Measurements from ENCODE around the gene SMG5. TPM values are rescaled to one million over a fixed set of nuclear protein-coding genes. Genes with fewer than 3 reads are reported as not detected.

SMG5 gene
- total RNA-seq, 1 donor from 2014 or later = 95.6 TPM

DNA sequence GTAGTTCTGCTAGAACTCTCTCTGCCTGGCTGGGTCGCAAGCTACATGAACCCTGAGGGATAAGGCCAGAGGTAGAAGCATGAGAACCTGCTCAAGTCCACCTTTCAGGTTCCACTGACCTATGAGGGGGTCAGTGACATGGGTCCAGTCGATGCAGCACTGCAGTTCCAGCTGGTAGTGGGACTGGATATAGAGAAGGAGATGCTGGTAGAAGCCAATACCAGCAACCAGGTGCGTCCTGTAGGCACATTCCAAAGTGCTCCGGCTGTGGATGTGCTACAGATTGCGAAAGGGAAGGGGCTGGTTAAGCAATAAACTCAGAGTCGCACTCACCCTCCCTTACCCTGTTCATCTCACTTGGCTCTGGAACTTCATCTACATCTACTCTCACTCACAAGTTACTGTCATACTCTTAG, 5.7 kb downstream of the SMG5 start:
- DNase-seq (ENCODE audit: low spot score) = no peak
- peaks cover 50% of the 10 kb centered on the region for H3K36me3 Mint-ChIP-seq (ENCODE audit: low read depth)
- peaks cover 1% of the 10 kb centered on the region for H3K27me3 Mint-ChIP-seq (ENCODE audit: insufficient read depth)
- H3K4me3 Mint-ChIP-seq = no peak overlapping the region
- intact Hi-C loops (cut with micrococcal nuclease) = no loop called here
- H3K4me1 Mint-ChIP-seq (ENCODE audit: low read depth) = peaks cover 21% of the 10 kb centered on the region
- H3K27ac Mint-ChIP-seq = no peak overlapping the region
- H3K9me3 Mint-ChIP-seq = no peaks in the 10 kb centered on the region

DNA sequence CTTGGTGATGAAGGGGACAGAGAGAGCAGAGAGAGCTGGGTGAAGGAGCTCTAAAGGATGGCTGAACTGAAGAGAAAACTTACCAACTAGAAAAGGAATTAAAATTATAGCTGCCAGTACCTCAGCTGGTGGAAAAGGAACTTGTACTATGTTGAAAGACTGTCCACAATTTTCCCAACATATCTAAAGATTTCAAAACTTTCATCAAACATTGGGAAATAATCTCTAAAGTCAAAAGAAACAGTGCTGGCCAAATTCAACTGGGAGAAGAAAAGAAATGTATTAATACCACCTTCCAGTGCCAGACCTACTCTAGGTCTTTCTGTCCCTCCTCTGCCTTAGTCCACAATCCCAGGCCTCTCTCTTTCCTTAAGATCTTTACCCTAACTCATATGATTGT, 6.1 kb downstream of the SMG5 start:
- Mint-ChIP-seq H3K27ac (no peak overlapping the region), H3K9me3 (no peaks in the 10 kb centered on the region), H3K27me3 (ENCODE audit: insufficient read depth) (peaks cover 1% of the 10 kb centered on the region), H3K4me1 (ENCODE audit: low read depth) (peaks cover 18% of the 10 kb centered on the region), H3K4me3 (no peak overlapping the region), H3K36me3 (ENCODE audit: low read depth) (peaks cover 53% of the 10 kb centered on the region)
- no peak for DNase-seq (ENCODE audit: low spot score)
- intact Hi-C loops (cut with micrococcal nuclease) = no loop called here

DNA sequence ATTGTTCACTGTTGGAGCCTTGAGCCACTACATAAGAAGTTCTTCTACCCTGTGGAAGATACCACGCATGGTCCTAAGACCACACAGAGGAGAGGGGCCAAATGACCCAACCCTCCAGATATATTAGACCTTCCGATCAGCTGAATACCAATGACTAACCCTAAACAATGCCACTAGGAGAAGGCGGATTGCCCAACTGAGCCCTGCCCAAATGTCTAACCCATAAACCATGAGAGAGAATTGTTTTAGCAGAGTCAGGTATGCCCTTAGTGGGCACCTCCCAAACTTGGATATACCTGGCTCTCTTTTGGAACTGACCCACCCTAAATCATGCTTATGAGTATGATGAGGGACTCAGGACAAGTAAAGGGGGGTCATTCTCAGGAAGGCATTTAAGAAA, 12.3 kb downstream of the SMG5 start:
- DNase-seq (ENCODE audit: low spot score) = no peak
- intact Hi-C loops (cut with micrococcal nuclease) = no loop called here
- Mint-ChIP-seq H3K4me3 (no peak overlapping the region), H3K27me3 (ENCODE audit: insufficient read depth) (no peaks in the 10 kb centered on the region), H3K4me1 (ENCODE audit: low read depth) (no peaks in the 10 kb centered on the region), H3K36me3 (ENCODE audit: low read depth) (peaks cover 59% of the 10 kb centered on the region), H3K9me3 (no peaks in the 10 kb centered on the region), H3K27ac (no peak overlapping the region)

DNA sequence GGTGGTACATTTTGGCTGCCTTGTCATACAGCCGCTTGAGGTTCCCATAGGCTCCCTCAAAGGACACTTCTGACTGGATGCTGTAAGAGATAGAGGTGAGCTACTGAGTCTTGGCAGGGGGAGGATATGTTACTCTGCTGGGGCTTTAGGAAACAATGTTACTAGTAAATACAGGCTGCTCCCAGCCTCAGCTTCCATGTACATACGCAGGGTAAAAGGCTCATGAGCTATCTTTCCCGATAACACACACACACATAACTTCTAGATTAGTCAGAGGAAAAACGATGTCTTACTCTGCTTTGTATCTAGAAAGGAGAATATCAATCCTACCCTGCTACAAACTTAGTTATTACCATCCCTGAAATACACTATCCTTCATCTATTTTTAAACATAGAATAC, 14.3 kb downstream of the SMG5 start:
- no peaks in the 10 kb centered on the region for H3K4me1 Mint-ChIP-seq (ENCODE audit: low read depth)

DNA sequence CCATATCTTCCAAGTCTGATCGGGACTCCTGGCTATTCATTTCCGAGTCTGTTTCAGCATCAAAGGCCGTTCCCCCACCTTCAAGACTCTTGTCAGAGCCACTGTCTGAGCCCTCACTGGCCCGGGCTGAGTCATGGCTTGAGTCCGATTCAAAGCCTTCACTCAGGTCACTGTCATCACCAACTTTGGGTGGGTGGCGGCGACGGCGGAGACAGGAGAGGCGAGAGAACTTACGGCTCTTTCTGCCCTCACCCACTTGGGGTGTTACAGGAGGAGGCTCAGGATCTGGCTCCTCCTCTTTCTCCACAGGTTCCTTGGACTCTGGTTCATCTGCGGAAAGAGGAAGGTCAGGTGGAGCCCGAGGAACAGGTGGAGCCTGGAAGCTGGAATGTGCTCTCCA, 16.6 kb downstream of the SMG5 start:
- DNase-seq (ENCODE audit: low spot score) = no peak
- peaks cover 58% of the 10 kb centered on the region for H3K36me3 Mint-ChIP-seq (ENCODE audit: low read depth)
- H3K27me3 Mint-ChIP-seq (ENCODE audit: insufficient read depth) = no peaks in the 10 kb centered on the region
- intact Hi-C loops (cut with micrococcal nuclease) = no loop called here
- no peak overlapping the region for H3K27ac Mint-ChIP-seq
- H3K4me1 Mint-ChIP-seq (ENCODE audit: low read depth) = no peaks in the 10 kb centered on the region
- no peaks in the 10 kb centered on the region for H3K9me3 Mint-ChIP-seq
- H3K4me3 Mint-ChIP-seq = no peak overlapping the region

More for the DNA sequence above, 14.3 kb downstream of the SMG5 start:
- Mint-ChIP-seq H3K4me3 (no peak overlapping the region), H3K36me3 (ENCODE audit: low read depth) (peaks cover 59% of the 10 kb centered on the region), H3K27me3 (ENCODE audit: insufficient read depth) (no peaks in the 10 kb centered on the region), H3K27ac (no peak overlapping the region), H3K9me3 (no peaks in the 10 kb centered on the region)
- DNase-seq (ENCODE audit: low spot score) = no peak
- intact Hi-C loops (cut with micrococcal nuclease) = no loop called here

DNA sequence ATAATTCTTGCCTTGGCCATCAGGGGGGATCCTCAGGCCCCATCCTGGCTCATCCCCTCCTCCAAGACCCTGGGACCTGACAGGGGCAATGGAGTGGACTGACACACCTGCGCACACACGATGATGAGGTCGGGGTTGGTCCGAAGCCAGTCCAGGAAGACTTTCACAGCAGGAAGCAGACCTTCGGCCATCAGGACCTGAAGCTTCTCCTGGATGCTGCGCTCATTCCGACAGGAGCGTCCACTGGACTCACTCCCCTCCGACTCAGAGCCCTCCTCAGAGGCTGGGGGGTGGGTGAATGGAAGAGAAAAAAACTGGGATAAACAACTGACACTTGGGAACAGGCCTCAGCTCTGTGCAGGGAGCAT, 19.4 kb downstream of the SMG5 start:
- H3K4me1 Mint-ChIP-seq (ENCODE audit: low read depth) = no peaks in the 10 kb centered on the region
- H3K27me3 Mint-ChIP-seq (ENCODE audit: insufficient read depth) = no peaks in the 10 kb centered on the region
- intact Hi-C loops (cut with micrococcal nuclease) = no loop called here
- H3K36me3 Mint-ChIP-seq (ENCODE audit: low read depth) = peaks cover 69% of the 10 kb centered on the region
- H3K27ac Mint-ChIP-seq = no peak overlapping the region
- DNase-seq (ENCODE audit: low spot score) = no peak
- H3K4me3 Mint-ChIP-seq = no peak overlapping the region
- H3K9me3 Mint-ChIP-seq = no peaks in the 10 kb centered on the region

DNA sequence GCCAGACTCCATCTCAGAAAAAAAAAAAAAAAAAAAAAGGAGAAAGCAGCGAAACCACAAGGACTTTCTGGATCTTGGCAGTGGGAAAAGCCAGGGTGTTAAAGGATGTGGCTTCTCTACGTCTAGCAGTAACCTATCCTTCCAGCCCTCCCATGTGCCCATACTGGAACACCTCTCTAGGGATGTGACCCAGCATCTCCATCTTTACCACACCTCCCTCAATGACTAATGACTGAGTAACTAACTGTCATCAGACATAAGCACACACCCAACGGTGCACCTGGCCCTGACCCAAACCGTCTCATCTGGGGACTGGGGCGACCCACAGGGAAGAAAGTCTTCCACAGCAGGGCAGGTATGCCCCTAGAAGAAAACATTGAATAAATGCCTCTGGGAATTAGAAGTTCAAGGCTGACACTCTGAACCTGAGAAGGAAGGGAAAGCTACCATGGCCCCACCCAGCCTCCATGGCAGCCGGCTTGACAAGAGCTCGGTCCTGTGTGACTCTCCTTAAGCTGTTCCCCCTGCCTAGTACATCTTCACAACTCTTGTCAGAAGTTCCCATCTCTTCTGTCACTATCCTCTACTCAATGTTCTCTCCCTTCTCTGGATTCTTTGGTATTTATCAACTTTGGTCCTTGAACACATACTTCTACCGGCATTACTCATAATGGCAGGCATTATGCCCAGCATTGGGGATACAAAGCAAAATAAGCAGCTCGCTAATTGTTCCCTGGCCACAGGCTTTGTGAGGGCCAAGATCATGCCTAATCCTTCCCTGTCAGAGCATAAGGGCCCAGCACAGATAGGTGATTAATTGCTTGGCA, 20.0 kb downstream of the SMG5 start:
- Mint-ChIP-seq H3K27ac (no peak overlapping the region), H3K9me3 (no peaks in the 10 kb centered on the region), H3K4me1 (ENCODE audit: low read depth) (peaks cover 6% of the 10 kb centered on the region), H3K36me3 (ENCODE audit: low read depth) (peaks cover 70% of the 10 kb centered on the region), H3K27me3 (ENCODE audit: insufficient read depth) (no peaks in the 10 kb centered on the region), H3K4me3 (no peak overlapping the region)
- intact Hi-C loops (cut with micrococcal nuclease) = no loop called here
- no peak for DNase-seq (ENCODE audit: low spot score)

DNA sequence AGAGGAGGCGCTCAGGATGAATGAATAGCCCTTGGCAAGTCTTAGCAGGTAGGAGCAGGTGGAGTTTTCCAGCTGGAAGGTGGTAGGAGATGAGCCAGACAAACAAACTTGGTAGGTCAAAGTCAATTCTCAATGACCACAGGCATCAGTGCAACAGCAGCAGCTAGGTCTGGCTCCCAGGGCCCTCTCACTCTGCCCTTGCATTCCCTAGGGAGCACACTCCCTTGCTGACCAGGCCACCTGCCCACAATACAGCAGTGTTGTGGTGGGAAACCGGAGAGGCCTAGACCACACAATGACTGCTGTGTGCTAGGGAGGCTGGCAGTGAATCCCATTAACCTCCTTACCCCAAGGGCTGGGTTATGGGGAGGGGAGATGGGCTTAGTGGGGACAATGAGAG, 21.7 kb downstream of the SMG5 start:
- Mint-ChIP-seq H3K27me3 (ENCODE audit: insufficient read depth) (no peaks in the 10 kb centered on the region), H3K9me3 (no peaks in the 10 kb centered on the region), H3K4me1 (ENCODE audit: low read depth) (peaks cover 13% of the 10 kb centered on the region), H3K4me3 (no peak overlapping the region), H3K36me3 (ENCODE audit: low read depth) (peaks cover 67% of the 10 kb centered on the region), H3K27ac (no peak overlapping the region)
- no peak for DNase-seq (ENCODE audit: low spot score)
- intact Hi-C loops (cut with micrococcal nuclease) = no loop called here

DNA sequence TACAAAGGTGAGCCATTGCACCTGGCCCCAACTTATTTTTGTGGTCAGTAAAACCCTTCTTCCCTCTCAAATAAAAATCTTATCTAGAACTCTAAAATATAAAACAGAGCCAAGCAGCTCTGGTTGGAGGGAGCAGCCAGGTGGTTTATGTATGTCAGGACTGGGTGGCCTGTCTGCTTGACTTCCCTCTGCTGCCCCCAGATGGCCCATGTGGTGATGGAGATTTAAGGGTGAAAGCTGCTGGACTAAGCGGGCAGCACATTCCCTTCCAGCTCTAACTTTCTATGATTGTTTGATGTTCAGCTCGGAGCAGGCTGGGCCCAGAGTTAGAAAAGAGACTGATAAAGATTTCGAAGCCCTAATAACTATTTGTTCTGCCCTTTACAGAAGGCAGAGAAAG, 22.8 kb downstream of the SMG5 start:
- Mint-ChIP-seq H3K36me3 (ENCODE audit: low read depth) (peaks cover 62% of the 10 kb centered on the region), H3K4me3 (no peak overlapping the region), H3K27me3 (ENCODE audit: insufficient read depth) (no peaks in the 10 kb centered on the region), H3K4me1 (ENCODE audit: low read depth) (peaks cover 13% of the 10 kb centered on the region), H3K9me3 (no peaks in the 10 kb centered on the region), H3K27ac (no peak overlapping the region)
- intact Hi-C loops (cut with micrococcal nuclease) = no loop called here
- no peak for DNase-seq (ENCODE audit: low spot score)

DNA sequence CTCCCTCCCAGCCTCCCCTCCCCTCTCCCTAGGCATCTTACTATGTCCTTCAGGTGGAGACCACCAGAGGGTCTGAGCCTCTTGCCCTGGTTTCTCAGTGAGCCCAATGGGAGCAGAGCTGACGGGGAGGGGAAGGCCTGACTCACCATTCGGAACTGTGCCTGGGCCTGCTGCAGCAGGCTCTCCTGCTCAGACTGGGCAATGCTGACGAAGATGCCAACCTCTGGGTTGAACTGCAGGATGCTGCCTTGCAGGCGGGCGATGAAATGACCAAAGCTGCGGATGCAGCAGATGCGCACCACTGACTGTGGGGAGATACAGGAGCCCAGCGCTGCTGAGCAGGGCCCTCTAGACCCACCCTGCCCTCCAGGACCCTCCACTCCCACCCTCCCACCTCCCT, 23.8 kb downstream of the SMG5 start:
- Mint-ChIP-seq H3K4me1 (ENCODE audit: low read depth) (peaks cover 13% of the 10 kb centered on the region), H3K27me3 (ENCODE audit: insufficient read depth) (no peaks in the 10 kb centered on the region), H3K36me3 (ENCODE audit: low read depth) (peaks cover 61% of the 10 kb centered on the region), H3K9me3 (no peaks in the 10 kb centered on the region), H3K4me3 (no peak overlapping the region), H3K27ac (no peak overlapping the region)
- no peak for DNase-seq (ENCODE audit: low spot score)
- intact Hi-C loops (cut with micrococcal nuclease) = no loop called here

DNA sequence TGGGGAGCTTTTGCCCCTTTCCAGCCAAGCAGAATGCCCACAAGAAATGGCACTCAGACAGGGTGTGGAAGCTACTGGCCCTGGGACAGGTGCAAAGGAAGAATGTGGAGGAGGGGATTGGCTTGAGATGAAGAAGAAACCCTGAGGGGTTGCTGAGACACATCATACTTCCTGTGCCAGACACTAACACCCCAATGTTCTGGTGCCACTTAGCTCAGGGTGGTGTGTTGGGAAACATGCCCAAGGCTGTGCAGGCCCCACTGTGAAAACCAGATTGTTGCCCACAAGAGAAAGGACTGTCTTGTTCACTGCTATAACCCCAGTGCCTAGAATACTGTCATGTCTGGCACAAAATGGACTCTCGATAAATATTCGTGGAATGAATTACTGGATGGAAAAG, 24.9 kb downstream of the SMG5 start:
- H3K4me3 Mint-ChIP-seq = no peak overlapping the region
- peaks cover 58% of the 10 kb centered on the region for H3K36me3 Mint-ChIP-seq (ENCODE audit: low read depth)
- peaks cover 16% of the 10 kb centered on the region for H3K4me1 Mint-ChIP-seq (ENCODE audit: low read depth)
- H3K9me3 Mint-ChIP-seq = no peaks in the 10 kb centered on the region
- no peak overlapping the region for H3K27ac Mint-ChIP-seq
- H3K27me3 Mint-ChIP-seq (ENCODE audit: insufficient read depth) = no peaks in the 10 kb centered on the region
- no peak for DNase-seq (ENCODE audit: low spot score)
- intact Hi-C loops (cut with micrococcal nuclease) = no loop called here

DNA sequence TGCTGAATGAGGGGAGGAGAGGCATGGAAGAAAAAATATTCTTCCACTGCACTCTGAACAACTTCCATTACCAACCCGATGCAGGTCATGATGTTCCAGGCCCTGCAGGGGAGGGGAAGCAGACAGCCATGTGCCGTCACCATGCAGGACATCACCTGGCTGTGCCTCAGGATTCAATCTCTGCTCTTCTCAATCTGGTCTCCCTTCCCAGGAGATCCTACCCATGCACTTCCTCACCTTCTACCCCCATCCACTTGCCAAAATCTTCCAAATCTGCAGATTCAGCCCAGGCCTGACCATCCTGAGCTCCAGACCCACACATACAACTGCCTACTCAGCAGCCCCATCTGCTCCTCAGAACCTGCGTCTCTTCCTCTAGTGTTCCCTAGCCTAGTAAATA, 29.0 kb downstream of the SMG5 start:
- Mint-ChIP-seq H3K4me1 (ENCODE audit: low read depth) (peaks cover 24% of the 10 kb centered on the region), H3K4me3 (no peak overlapping the region), H3K9me3 (no peaks in the 10 kb centered on the region), H3K27ac (no peak overlapping the region), H3K36me3 (ENCODE audit: low read depth) (peaks cover 49% of the 10 kb centered on the region), H3K27me3 (ENCODE audit: insufficient read depth) (no peaks in the 10 kb centered on the region)
- DNase-seq (ENCODE audit: low spot score) = no peak
- intact Hi-C loops (cut with micrococcal nuclease) = no loop called here

DNA sequence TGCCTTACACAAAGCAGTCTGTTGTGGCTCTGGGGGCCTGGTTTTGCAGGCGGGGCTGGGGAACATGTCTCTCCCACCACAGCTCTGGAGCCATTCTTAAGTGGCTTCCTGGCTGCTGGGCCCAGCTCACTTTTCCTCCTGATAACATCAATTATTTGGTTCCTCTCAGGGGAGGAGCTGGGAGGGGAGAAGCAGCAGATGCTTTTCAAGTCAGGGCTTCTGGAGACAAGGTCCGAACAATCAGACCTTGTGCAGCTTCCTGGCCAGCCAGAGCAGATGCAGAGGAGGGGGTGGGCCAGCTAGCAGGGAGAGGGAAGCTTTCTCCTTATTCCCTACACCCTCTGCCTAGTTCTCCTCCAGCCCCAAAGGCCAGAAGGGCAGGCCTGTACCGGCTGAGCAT, 31.1 kb downstream of the SMG5 start:
- H3K9me3 Mint-ChIP-seq = no peaks in the 10 kb centered on the region
- peaks cover 37% of the 10 kb centered on the region for H3K36me3 Mint-ChIP-seq (ENCODE audit: low read depth)
- H3K27me3 Mint-ChIP-seq (ENCODE audit: insufficient read depth) = no peaks in the 10 kb centered on the region
- no peak for DNase-seq (ENCODE audit: low spot score)
- intact Hi-C loops (cut with micrococcal nuclease) = no loop called here
- H3K4me1 Mint-ChIP-seq (ENCODE audit: low read depth) = peaks cover 11% of the 10 kb centered on the region
- H3K4me3 Mint-ChIP-seq = no peak overlapping the region
- H3K27ac Mint-ChIP-seq = no peak overlapping the region

DNA sequence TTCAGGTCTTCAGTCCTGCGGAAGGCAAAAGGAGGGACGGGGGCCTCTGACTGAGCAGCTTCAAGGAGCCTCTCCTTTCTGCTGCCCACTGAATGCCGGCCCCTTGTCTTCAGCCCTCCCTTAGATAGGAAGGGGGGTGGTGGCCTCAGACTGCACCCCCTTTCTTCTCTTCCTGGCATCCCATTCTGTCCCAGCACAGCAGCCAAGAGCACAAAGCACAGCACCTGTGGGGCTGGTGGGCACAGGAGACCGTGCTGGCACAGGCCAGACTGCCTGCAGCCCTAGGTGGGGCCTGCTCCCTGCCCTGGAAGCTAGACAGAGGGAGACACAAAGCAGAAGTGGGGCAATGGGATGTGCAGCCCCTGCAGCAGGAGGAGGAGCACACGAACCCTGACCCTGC, 33.0 kb downstream of the SMG5 start:
- Mint-ChIP-seq H3K4me3 (no peak overlapping the region), H3K9me3 (no peaks in the 10 kb centered on the region), H3K36me3 (ENCODE audit: low read depth) (peaks cover 31% of the 10 kb centered on the region), H3K27me3 (ENCODE audit: insufficient read depth) (no peaks in the 10 kb centered on the region), H3K27ac (no peak overlapping the region), H3K4me1 (ENCODE audit: low read depth) (peaks cover 20% of the 10 kb centered on the region)
- no peak for DNase-seq (ENCODE audit: low spot score)
- intact Hi-C loops (cut with micrococcal nuclease) = no loop called here

Measured in activated T-helper 1 cell treated with anti-CD3 and anti-CD28 coated beads, Interleukin-12 subunit alpha, Interleukin-12 subunit beta, Interleukin-2, Interleukin-4 antibody, amounts not matched to agents 30 ng/mL and 10 ng/mL and 1 ng/mL, durations not matched to agents 14 hours and 24 hours and 36 hours (primary cell).